Measurements from ENCODE around the gene COL4A1.

DNA sequence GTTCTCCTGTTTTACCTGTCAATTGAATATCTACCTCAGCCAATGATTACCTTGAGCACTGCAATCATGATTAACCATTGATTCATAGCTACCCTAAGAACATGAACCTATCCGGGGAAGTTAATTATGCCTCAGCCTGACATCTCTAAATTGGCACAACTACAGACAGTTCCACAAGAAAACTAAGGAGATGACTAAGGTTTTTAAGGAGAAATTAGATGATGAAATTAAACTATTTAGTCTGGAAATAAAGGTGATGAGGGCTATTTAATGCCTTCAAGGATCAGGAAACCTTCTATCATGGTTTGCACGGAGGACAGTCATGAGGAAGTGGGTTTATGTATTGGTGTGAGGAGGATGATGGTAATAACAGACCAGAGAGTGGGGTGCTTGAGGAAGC, 203.4 kb downstream of the COL4A1 start:
- no peak for TF ChIP-seq CTCF (IDR thresholded peaks at IDR 0.05; ENCODE audit: low read length)
- TF ChIP-seq EZH2 (optimal IDR thresholded peaks at IDR 0.05; ENCODE audit: low read depth, low read length) = no peak

Data from MM.1S (cell line).